22Rv1 (cell line): ENCODE data around the gene ADRA1B.
A peak's percentile ranks its signal among the peaks of the same experiment; 100 is the strongest.

Experiments used
- H3K27ac ChIP-seq: fragments of 450-650 bp; 2 replicates; pipeline ENCODE4 v1.5.1; 2017
- CTCF ChIP-seq: fragments of 450-650 bp; IDR thresholded peaks from 2 replicates; pipeline ENCODE4 v1.5.1; 2017; ENCODE audit warnings: mild to moderate bottlenecking
- ZFX ChIP-seq: fragments of 450-650 bp; IDR thresholded peaks from 2 replicates; pipeline ENCODE4 v1.6.1; 2017; ENCODE audit warnings: antibody characterized with exemption, borderline replicate concordance

The ADRA1B gene

GRCh38 chr5:159987031-159987674 lies 70.9 kb downstream of the ADRA1B start:
- peak; percentile 91 for TF ChIP-seq CTCF
- no peak for TF ChIP-seq ZFX
- no peak overlapping the region for H3K27ac ChIP-seq

GRCh38 chr5:159990506-159990905 lies 74.2 kb downstream of the ADRA1B start:
- TF ChIP-seq CTCF (no peak), ZFX (no peak)
- no peak overlapping the region for H3K27ac ChIP-seq

GRCh38 chr5:159992566-159992965 lies 76.3 kb downstream of the ADRA1B start:
- TF ChIP-seq CTCF, result no peak
- no peak for TF ChIP-seq ZFX
- no peak overlapping the region for H3K27ac ChIP-seq

- H3K27ac ChIP-seq, result no peak overlapping the region
- TF ChIP-seq CTCF, result no peak
- TF ChIP-seq ZFX, result no peak
Observed at GRCh38 chr5:159993194-159993593, 76.9 kb downstream of the ADRA1B start.

- TF ChIP-seq CTCF (no peak), ZFX (no peak)
- no peak overlapping the region for H3K27ac ChIP-seq
Observed at GRCh38 chr5:159995907-159996306, 79.6 kb downstream of the ADRA1B start.

- no peak overlapping the region for H3K27ac ChIP-seq
- TF ChIP-seq CTCF, result no peak
- TF ChIP-seq ZFX, result no peak
Observed at GRCh38 chr5:160001457-160001856, 85.2 kb downstream of the ADRA1B start.

GRCh38 chr5:160007514-160007913 lies 91.2 kb downstream of the ADRA1B start:
- no peak overlapping the region for H3K27ac ChIP-seq
- no peak for TF ChIP-seq ZFX
- TF ChIP-seq CTCF, result no peak

GRCh38 chr5:160008529-160008876 lies 92.2 kb downstream of the ADRA1B start:
- H3K27ac ChIP-seq, result peak overlapping the region; percentile 72; the same call in 1 of the 2 replicates
